ENCODE measurements around the gene GAMT. TPM values are rescaled to one million over a fixed set of nuclear protein-coding genes. Genes with fewer than 3 reads are reported as not detected.
A peak's percentile ranks its signal among the peaks of the same experiment; 100 is the strongest.

Gene GAMT
- total and polyA plus RNA-seq, 2 of the 13 experiments (the other 11 are each of a cell fraction or from before 2014, with no cell fraction given): 115 to 124 TPM

GRCh38 chr19:1400281-1401137, 833 bp downstream of the GAMT start (continued):
- peak; percentile 25 for TF ChIP-seq ZZZ3 (CRISPR knock-in tag; IDR thresholded peaks at IDR 0.05; ENCODE audit: borderline replicate concordance)
- peak; percentile 4; the same call in 1 of the 2 replicates for TF ChIP-seq STAG1 (CRISPR knock-in tag; IDR thresholded peaks at IDR 0.05)
- TF ChIP-seq, protein P1, sequence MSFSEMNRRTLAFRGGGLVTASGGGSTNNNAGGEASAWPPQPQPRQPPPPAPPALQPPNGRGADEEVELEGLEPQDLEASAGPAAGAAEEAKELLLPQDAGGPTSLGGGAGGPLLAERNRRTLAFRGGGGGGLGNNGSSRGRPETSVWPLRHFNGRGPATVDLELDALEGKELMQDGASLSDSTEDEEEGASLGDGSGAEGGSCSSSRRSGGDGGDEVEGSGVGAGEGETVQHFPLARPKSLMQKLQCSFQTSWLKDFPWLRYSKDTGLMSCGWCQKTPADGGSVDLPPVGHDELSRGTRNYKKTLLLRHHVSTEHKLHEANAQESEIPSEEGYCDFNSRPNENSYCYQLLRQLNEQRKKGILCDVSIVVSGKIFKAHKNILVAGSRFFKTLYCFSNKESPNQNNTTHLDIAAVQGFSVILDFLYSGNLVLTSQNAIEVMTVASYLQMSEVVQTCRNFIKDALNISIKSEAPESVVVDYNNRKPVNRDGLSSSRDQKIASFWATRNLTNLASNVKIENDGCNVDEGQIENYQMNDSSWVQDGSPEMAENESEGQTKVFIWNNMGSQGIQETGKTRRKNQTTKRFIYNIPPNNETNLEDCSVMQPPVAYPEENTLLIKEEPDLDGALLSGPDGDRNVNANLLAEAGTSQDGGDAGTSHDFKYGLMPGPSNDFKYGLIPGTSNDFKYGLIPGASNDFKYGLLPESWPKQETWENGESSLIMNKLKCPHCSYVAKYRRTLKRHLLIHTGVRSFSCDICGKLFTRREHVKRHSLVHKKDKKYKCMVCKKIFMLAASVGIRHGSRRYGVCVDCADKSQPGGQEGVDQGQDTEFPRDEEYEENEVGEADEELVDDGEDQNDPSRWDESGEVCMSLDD (CRISPR knock-in tag; IDR thresholded peaks at IDR 0.05; ENCODE audit: borderline replicate concordance): peak; percentile 69; the same call in 1 of the 2 replicates
- TF ChIP-seq HNRNPLL (IDR thresholded peaks at IDR 0.05; ENCODE audit: low read depth, low read length, poor library complexity, severe bottlenecking): peak; percentile 43
- peak; percentile 46; the same call in 1 of the 2 replicates for TF ChIP-seq NR2F6 (IDR thresholded peaks at IDR 0.05)
- TF ChIP-seq NR2F6 (CRISPR knock-in tag; IDR thresholded peaks at IDR 0.05): peak; percentile 52; the same call in 1 of the 2 replicates
- TF ChIP-seq MBNL3 (CRISPR knock-in tag; conservative IDR thresholded peaks at IDR 0.05): no peak
- TF ChIP-seq ZNF598 (CRISPR knock-in tag; IDR thresholded peaks at IDR 0.05; ENCODE audit: borderline replicate concordance): 0 out of 2 replicates have a peak, but pooled peaks have one; percentile 24
- TF ChIP-seq, protein P2, sequence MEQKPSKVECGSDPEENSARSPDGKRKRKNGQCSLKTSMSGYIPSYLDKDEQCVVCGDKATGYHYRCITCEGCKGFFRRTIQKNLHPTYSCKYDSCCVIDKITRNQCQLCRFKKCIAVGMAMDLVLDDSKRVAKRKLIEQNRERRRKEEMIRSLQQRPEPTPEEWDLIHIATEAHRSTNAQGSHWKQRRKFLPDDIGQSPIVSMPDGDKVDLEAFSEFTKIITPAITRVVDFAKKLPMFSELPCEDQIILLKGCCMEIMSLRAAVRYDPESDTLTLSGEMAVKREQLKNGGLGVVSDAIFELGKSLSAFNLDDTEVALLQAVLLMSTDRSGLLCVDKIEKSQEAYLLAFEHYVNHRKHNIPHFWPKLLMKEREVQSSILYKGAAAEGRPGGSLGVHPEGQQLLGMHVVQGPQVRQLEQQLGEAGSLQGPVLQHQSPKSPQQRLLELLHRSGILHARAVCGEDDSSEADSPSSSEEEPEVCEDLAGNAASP (CRISPR knock-in tag; IDR thresholded peaks at IDR 0.05; ENCODE audit: borderline replicate concordance): peak; percentile 84; the same call in 1 of the 2 replicates
- 0 out of 2 replicates have a peak, but pooled peaks have one; percentile 27 for TF ChIP-seq ZNF639 (CRISPR knock-in tag; conservative IDR thresholded peaks at IDR 0.05)
- TF ChIP-seq SALL1 (CRISPR knock-in tag; IDR thresholded peaks at IDR 0.05): peak; percentile 74
- TF ChIP-seq EED (CRISPR knock-in tag; IDR thresholded peaks at IDR 0.05): peak; percentile 79; the same call in 1 of the 2 replicates
- peak; percentile 88 for TF ChIP-seq MYC (CRISPR knock-in tag; IDR thresholded peaks at IDR 0.05; ENCODE audit: borderline replicate concordance)
- no peak for TF ChIP-seq NFE2L2 (IDR thresholded peaks at IDR 0.05; ENCODE audit: low read length)
- TF ChIP-seq DZIP1 (CRISPR knock-in tag; IDR thresholded peaks at IDR 0.05): no peak
- peak; percentile 73; the same call in 1 of the 2 replicates for TF ChIP-seq PRMT3 (CRISPR knock-in tag; IDR thresholded peaks at IDR 0.05; ENCODE audit: borderline replicate concordance, low read depth)
- TF ChIP-seq, protein P3, sequence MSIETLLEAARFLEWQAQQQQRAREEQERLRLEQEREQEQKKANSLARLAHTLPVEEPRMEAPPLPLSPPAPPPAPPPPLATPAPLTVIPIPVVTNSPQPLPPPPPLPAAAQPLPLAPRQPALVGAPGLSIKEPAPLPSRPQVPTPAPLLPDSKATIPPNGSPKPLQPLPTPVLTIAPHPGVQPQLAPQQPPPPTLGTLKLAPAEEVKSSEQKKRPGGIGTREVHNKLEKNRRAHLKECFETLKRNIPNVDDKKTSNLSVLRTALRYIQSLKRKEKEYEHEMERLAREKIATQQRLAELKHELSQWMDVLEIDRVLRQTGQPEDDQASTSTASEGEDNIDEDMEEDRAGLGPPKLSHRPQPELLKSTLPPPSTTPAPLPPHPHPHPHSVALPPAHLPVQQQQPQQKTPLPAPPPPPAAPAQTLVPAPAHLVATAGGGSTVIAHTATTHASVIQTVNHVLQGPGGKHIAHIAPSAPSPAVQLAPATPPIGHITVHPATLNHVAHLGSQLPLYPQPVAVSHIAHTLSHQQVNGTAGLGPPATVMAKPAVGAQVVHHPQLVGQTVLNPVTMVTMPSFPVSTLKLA (IDR thresholded peaks at IDR 0.05): no peak; the same call in 1 of the 2 replicates
- TF ChIP-seq ZNF556 (CRISPR knock-in tag; IDR thresholded peaks at IDR 0.05; ENCODE audit: borderline replicate concordance): peak; percentile 62; the same call in 1 of the 2 replicates

All from HepG2 (cell line).